AG08396 (cell line): Measurements from ENCODE around the gene ZNF174.

Source experiments
- DNase-seq: peaks from one replicate; pipeline ENCODE4 v3.0.0; 2012; ENCODE audit warnings: low spot score, mixed read lengths

Gene ZNF174

GRCh38 chr16:3443108-3444031 is 42.4 kb downstream of the ZNF174 start, which contains the start of the genes NAA60 and ZNF597:
Gene NAA60 (plus strand): TSS chr16:3443680. CDS start chr16:3476228, 32,548 bp downstream.
Gene ZNF597 (minus strand): TSS chr16:3443504. CDS start chr16:3443153, 351 bp downstream.
- peak; percentile 87 for DNase-seq

- peak; percentile 69 for DNase-seq
Observed at GRCh38 chr16:3444032-3444388, 43.0 kb downstream of the ZNF174 start.

GRCh38 chr16:3454093-3454492 is 53.1 kb downstream of the ZNF174 start:
- DNase-seq: no peak

GRCh38 chr16:3454631-3455147 is 53.7 kb downstream of the ZNF174 start:
- DNase-seq: no peak

GRCh38 chr16:3457434-3458252 is 56.6 kb downstream of the ZNF174 start:
- DNase-seq: peak; percentile 100

GRCh38 chr16:3458278-3458851 is 57.4 kb downstream of the ZNF174 start:
- peak; percentile 68 for DNase-seq

GRCh38 chr16:3458852-3459361 is 57.9 kb downstream of the ZNF174 start:
- DNase-seq: peak; percentile 47
